GM18909 (cell line): Measurements from ENCODE around the gene IMPA2.

ENCODE experiments used
- ATAC-seq: cut with Tn5 transposase; IDR thresholded peaks from one replicate; pipeline ENCODE4 v1.9.1; 2021; ENCODE audit warnings: mild to moderate bottlenecking; ENCODE audit not compliant: unreplicated experiment, poor library complexity

The IMPA2 gene

DNA sequence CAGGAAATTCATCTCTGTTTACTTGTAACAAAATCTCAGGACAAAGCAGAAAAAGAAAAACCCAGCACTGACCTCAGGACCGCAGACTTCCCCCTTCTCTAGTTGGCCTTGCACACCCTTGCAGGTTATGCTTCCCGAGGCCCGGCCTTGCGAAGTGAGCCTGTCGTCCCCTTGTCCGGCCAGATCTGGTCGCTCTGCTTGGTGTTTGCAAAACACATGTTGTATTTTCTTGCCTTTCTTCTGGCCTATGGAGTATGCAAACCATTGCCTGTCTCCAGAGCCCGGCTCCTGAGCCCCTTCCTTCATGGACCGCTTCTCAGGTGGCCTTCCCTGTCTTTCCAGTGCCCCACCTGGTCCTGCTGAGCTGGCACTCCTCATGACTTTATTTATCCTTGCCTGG is 4.8 kb downstream of the IMPA2 start:
- ATAC-seq: no peak

DNA sequence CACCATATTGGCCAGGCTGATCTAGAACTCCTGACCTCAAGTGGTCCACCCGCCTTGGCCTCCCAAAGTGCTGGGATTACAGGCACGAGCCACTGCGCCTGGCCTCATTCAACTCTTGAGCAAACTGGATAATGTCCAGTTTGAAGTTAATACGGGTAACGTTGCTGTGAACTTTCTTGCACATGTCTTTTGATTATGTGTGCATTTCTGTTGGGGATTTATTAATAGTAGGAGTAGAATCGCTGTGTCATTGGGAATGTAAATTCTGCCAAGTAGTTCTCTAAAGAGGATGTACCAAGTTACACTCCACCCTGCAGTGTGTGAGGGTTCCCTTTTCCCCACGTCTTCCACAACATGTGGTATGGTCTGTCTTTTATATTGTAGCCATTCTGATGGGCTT is 6.2 kb downstream of the IMPA2 start:
- ATAC-seq: no peak

DNA sequence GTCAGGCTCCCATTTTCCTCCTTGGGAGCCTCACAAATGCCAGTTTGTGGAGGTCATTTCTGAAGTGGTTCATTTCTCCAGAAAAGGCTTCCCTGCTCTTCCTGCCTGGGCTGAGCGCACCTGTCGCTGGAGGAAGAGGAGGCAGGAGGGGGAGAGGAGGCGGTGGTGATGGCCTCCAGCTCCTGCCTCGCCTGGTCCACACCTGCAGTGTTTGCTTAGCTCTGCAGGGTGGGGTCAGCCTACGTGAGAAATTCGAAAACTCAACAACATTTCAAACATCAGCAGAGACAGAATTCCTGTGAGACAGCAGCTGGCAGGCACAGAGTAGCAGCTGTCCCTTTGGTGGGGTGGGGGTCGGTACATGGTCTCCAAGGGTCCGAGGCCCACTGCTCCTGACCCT is 7.9 kb downstream of the IMPA2 start:
- no peak for ATAC-seq

DNA sequence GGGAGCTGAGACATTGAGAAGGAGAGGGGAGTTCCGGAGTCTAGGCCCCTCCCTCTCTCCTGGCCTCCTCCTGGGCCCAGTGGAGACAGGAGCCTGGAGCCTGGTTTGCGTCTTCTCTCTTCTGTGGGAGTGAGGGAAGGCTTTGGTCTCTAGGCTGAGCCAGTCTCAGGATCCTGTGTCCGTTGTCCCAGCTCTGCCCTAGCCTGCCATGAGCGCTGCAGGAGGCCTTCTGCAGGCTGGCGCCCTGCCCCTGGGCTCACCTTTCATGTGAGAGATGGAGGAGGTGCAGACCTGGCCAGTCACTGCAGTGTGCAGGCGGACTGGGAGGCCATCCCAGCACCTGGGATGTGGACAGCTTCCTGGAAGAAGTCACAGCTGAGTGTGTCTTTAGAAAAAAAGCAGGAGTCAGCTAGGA is 8.7 kb downstream of the IMPA2 start:
- no peak for ATAC-seq

GRCh38 chr18:11990539-11990938 is 9.2 kb downstream of the IMPA2 start:
- no peak for ATAC-seq

DNA sequence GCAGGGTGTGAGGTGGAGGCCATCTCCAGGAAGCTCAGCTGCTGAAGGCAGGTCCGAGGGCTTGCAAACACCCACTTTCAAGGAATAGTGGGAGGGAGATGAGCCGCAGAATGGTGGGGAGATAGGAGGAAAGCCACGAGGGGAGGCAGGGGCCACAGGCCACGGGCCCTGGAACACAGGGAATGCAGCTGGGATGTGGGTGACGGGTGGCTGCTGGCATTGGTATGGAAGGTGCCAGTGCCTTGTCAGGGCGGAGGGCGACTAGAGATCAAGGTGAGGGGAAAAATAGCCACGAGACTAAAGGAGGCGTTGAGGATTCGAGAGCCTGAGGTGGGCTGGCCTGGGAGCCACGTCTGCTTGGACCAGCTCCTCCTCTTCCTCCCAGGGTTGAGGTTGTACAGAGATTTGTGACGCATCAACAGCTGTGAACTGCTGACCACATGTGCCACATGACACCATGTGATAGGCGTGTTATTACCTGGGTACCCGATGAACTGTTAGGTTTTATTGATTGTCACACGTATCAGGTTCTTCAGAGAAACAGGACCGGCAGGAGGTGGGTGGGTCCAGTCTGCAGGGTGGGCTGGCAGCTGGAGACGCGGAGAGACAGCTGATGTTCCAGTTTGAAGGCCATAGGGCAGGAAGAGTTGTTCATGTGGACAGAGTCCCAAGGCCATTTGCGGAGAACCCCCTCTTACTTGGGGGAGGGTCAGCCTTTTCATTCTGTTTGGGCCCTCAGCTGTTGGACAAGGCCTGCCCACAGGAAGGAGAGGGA is 9.9 kb downstream of the IMPA2 start:
- no peak for ATAC-seq

GRCh38 chr18:11992096-11992790 is 10.9 kb downstream of the IMPA2 start:
- ATAC-seq: no peak

- no peak for ATAC-seq
These were observed 12.1 kb downstream of the IMPA2 start for GRCh38 chr18:11993264-11993916.

DNA sequence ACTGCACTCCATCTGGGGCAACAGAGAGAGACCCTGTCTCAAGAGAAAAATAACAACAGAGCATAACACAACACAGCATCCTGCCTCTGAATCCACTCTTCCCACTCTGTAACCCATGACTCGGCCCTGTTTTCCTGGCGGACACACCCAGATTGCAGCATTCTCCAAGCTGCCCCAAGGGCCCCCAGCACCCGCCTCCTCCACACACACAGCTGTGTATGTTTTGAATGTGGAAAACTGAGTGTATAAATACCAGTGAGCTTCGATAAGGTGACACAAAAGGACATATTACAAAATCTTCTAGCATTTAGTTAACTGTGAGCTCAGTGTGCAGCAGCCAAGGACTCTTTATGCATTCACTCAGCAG is 13.0 kb downstream of the IMPA2 start:
- ATAC-seq: no peak

- no peak for ATAC-seq
These were observed 13.6 kb downstream of the IMPA2 start for GRCh38 chr18:11994703-11995444.

DNA sequence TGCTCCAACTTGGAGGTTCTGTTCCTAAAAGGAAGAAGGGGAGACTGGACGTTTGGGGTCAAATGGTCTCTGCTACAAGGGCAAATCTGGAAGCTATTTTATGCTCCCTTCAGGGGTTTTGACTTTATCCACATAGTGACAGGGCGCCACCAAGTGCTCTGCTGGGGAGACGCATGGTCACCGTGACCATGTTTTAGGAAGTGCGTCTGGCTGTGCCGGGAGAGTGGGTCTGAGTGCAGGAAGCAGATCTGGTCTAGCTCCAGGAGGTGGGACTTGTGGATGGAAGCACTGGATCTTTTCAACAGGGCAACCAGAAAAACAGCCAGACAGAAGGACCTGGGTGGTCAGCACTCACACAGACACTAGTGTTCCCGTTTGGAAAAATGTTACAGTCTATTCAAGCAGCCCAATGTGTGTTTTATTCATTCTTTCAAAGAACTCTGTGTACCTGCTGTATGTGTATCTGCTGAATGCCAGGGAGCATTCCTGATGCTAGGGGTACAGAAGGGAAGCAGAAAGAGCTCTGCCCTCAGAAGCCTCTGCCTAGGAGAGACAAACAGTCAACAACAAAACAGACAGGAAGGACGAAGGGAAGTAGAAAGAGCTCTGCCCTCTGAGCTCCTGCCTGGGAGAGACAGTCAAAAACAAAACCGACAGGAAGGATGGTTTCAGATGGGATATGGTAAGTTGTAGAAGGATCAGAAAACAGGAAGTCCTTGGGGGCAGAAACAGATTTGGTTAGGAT is 14.3 kb downstream of the IMPA2 start:
- peak; percentile 85 for ATAC-seq

DNA sequence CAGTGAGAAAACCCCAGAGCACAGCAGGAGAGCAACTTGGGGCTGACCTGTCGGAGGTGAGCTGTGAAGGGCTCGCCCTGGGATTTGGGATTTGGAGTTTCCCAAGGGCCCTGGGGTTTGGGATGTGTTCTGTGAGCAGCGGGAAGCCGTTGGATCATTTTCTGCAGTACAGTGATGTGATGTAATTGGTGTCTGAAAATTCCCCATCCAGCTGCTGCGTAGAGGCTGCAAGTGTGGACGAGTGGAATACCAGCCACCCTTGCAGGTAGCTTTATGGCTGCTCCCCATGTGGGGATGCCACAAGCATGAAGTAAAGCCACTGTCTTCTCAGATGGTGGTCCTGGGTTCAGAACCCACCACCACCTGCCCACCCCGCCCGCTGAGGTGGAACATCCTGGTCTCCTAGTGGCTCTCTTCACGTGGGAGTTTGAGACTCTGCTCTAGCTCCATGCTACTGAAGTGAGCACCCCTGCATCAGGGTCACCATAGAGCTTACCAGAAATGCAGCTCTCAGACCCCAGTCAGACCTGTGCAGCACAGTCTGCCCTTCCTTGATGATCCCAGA is 15.0 kb downstream of the IMPA2 start:
- ATAC-seq: no peak

DNA sequence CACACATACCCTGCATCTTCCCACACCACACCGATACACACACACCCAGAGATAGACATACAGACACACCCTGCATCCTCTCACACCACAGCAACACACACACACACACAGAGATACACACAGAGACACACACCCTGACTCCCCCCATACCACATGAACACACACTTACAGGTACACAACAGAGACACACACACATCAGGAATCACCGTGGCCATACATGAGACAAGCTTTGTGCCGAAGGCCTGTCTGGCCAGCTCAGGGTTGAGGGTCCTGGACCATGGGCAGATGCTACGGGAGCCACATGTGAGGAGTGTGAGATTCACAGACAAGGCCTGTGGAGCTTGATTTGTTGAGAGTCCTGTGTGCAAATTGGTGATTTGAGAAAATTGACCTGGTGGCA is 15.6 kb downstream of the IMPA2 start:
- ATAC-seq: no peak

DNA sequence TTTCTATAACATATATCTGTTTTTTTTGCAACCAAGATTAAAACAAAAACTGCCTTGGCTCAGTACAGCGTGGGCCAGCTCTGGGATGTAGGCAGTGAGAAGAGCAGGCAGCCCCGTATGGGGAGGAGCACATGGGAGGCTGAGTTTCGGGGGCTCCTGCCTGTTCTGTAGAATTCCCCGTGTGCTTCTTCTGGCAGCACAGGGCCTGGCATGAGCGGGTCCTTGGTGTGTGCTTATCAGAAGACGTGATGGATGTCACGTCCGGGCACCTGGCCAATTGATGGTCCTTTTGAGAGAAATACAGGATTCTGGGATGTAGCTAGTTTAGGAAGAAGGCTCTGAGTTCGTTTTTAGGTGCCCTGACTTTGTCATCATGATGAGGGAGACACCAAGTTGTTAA is 16.2 kb downstream of the IMPA2 start:
- ATAC-seq: no peak

GRCh38 chr18:11998193-11998592 is 16.9 kb downstream of the IMPA2 start:
- ATAC-seq: no peak

DNA sequence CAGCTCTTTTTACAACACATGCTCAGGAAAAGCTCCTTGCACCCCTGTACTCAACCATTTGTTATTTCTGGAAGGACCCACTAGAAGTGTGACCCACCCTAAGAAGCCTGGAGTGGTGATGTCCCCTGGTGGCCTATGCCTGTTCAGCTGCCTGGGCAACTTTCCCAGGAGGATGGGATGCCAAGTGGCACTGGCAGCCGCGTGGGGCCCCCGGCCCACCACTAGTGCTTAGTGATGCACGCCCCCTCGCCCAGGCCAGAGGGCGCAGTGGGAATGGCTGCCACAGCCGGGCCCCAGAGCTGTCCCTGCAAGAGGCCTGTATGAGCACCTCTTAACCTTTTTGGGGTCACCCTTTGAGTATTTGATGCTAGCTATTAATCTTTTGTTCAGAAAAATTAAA is 18.1 kb downstream of the IMPA2 start:
- no peak for ATAC-seq

DNA sequence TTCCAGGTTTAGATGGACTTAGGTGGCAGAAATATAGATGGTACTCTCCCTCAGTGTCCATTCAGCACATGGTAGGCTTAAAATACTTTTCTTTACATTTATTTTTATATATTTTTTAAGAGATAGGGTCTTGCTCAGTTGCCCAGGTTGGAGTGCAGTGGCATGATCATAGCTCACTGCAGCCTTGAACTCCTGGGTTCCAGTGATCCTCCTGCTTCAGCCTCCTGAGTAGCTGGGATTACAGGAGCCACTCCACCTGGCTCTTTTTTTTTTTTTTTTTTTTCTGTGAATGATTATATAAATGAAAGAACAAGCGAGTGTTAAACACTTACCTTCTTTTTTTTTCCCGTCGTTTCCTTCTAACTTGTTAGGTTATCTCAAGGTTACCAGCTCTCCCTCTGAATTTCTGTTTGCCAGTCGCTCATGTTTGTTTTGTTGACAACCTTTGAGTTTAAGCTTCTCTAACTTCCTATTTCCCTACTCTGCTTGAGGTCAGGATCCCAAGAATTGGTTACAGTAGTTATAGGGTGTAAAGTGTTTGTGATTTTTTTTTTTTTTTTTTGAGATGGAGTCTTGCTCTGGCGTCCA is 18.9 kb downstream of the IMPA2 start:
- no peak for ATAC-seq

- no peak for ATAC-seq
These were observed 20.1 kb downstream of the IMPA2 start for GRCh38 chr18:12001421-12001820.

DNA sequence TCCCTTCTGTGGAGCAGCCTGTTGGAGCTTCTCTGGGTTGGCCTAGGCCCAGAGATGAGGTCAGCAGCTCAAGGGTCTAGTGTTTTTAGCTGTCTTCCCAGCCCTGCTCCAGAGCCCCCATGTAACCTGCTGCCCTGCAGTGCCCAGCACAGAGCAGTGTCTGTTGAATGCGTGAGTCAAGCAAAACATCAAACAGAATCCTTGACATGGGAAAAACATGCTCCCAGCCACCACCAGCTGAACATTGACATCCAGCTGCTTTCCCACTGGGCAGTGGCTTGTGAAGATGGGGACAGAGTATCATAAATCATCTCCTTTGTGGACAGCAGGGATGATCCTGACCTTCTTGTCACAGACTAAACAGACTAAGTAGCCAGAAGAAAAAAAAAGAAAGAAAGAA is 22.6 kb downstream of the IMPA2 start:
- no peak for ATAC-seq
